ENCODE results near the gene ATM. TPM values are rescaled to one million over a fixed set of nuclear protein-coding genes. Genes with fewer than 3 reads are reported as not detected.

The ATM gene
- total and polyA plus RNA-seq, 2 donors (not counting 1 experiment from before 2014, with no cell fraction given), result 111 to 446 TPM

- ATAC-seq (ENCODE audit: low read depth) (no peak), DNase-seq (no peak)
- H3K4me1 ChIP-seq (ENCODE audit: control insufficient read depth in 2 of 2, insufficient read depth in 2 of 2, low read length in 2 of 2), result peaks cover 27 to 45% of the 10 kb centered on the region in 2 donors
- peaks cover 9 to 49% of the 10 kb centered on the region in 2 experiments for H3K36me3 ChIP-seq (replicated peaks in 1 of 2; ENCODE audit: control extremely low read depth in 1 of 2, control insufficient read depth in 1 of 2, extremely low read depth in 1 of 2, insufficient read depth in 2 of 2, low read length in 1 of 2)
- H3K27ac Mint-ChIP-seq, result no peak overlapping the region
- no peaks in the 10 kb centered on the region for H3K27me3 ChIP-seq (replicated peaks in 1 of 4; ENCODE audit: control extremely low read depth in 1 of 4, control insufficient read depth in 3 of 4, insufficient read depth in 4 of 4, low read length in 3 of 4)
- TF ChIP-seq CTCF (IDR thresholded peaks at IDR 0.05) (no peak), EZH2 (IDR thresholded peaks at IDR 0.05; ENCODE audit: borderline replicate concordance, insufficient read depth, low read depth, low read length, poor library complexity, severe bottlenecking) (no peak)
- WGBS (ENCODE audit: insufficient coverage), result no CpG with 5 or more reads among the region's 1 CpG
- no peak overlapping the region for H3K4me3 Mint-ChIP-seq
- H3K27me3 Mint-ChIP-seq, result no peaks in the 10 kb centered on the region
- no peak overlapping the region for H3K4me2 ChIP-seq (replicated peaks; ENCODE audit: low read depth, low read length, poor library complexity, severe bottlenecking)
- H3K9me3 Mint-ChIP-seq (ENCODE audit: insufficient read depth), result no peaks in the 10 kb centered on the region
- ChIA-PET POLR2A (interaction anchor here (0.7 to 3.9 kb wide), 3 partner anchors 10 to 59 kb away, joined by 3 to 46 read pairs (median 5); partner anchors contain the start of genes ATM and NPAT), CTCF (interaction anchor here (0.6 to 1.8 kb wide), 2 partner anchors 10 to 389 kb away, joined by 3 to 4 read pairs; no protein-coding TSS in a partner anchor)
- H3K4me1 Mint-ChIP-seq, result peaks cover 44% of the 10 kb centered on the region
- no peak overlapping the region for H3K9ac ChIP-seq (ENCODE audit: low read length)
- intact Hi-C loops (cut with micrococcal nuclease), result loop anchor here (5.0 kb wide), 3 partner anchors 73 to 427 kb away; partner anchors contain the start of gene ACAT1
- peaks cover 0 to 1% (median 0%) of the 10 kb centered on the region in 3 donors for H3K9me3 ChIP-seq (ENCODE audit: control extremely low read depth in 1 of 3, control insufficient read depth in 2 of 3, insufficient read depth in 1 of 3, low read length in 2 of 3)
- H2AFZ ChIP-seq (ENCODE audit: insufficient read depth, low read depth, low read length, poor library complexity, severe bottlenecking), result no peak overlapping the region
- no peak overlapping the region for H3K4me3 ChIP-seq (ENCODE audit: control extremely low read depth in 1 of 5, extremely low read depth in 1 of 5, insufficient read depth in 1 of 5, low read depth in 2 of 5, low read length in 4 of 5)
- peak overlapping the region in 1 of 2 donors; percentile 90 for H3K27ac ChIP-seq (ENCODE audit: low read length in 2 of 2)
- peaks cover 5% of the 10 kb centered on the region for H4K20me1 ChIP-seq (ENCODE audit: control insufficient read depth, insufficient read depth, low read length, poor library complexity, severe bottlenecking)
- H3K79me2 ChIP-seq (ENCODE audit: control insufficient read depth, insufficient read depth, low read length), result peaks cover 48% of the 10 kb centered on the region
Measured at GRCh38 chr11:108235192-108235591, 12.3 kb downstream of the ATM start.

GRCh38 chr11:108235633-108236032 lies 12.8 kb downstream of the ATM start:
- Histone ChIP-seq H3K4me2 (replicated peaks; ENCODE audit: low read depth, low read length, poor library complexity, severe bottlenecking) (peak overlapping the region; percentile 78), H3K9me3 (ENCODE audit: control extremely low read depth in 1 of 3, control insufficient read depth in 2 of 3, insufficient read depth in 1 of 3, low read length in 2 of 3) (peaks cover 0 to 1% (median 0%) of the 10 kb centered on the region in 3 donors), H3K4me1 (ENCODE audit: control insufficient read depth in 2 of 2, insufficient read depth in 2 of 2, low read length in 2 of 2) (peaks cover 27 to 45% of the 10 kb centered on the region in 2 donors), H3K27ac (ENCODE audit: low read length in 2 of 2) (peak overlapping the region; percentile 83 to 90), H3K79me2 (ENCODE audit: control insufficient read depth, insufficient read depth, low read length) (peaks cover 50% of the 10 kb centered on the region), H4K20me1 (ENCODE audit: control insufficient read depth, insufficient read depth, low read length, poor library complexity, severe bottlenecking) (peaks cover 8% of the 10 kb centered on the region), H3K4me3 (ENCODE audit: control extremely low read depth in 1 of 5, extremely low read depth in 1 of 5, insufficient read depth in 1 of 5, low read depth in 2 of 5, low read length in 4 of 5) (no peak overlapping the region), H3K36me3 (replicated peaks in 1 of 2; ENCODE audit: control extremely low read depth in 1 of 2, control insufficient read depth in 1 of 2, extremely low read depth in 1 of 2, insufficient read depth in 2 of 2, low read length in 1 of 2) (peaks cover 10 to 47% of the 10 kb centered on the region in 2 experiments), H2AFZ (ENCODE audit: insufficient read depth, low read depth, low read length, poor library complexity, severe bottlenecking) (no peak overlapping the region), H3K27me3 (replicated peaks in 1 of 4; ENCODE audit: control extremely low read depth in 1 of 4, control insufficient read depth in 3 of 4, insufficient read depth in 4 of 4, low read length in 3 of 4) (no peaks in the 10 kb centered on the region), H3K9ac (ENCODE audit: low read length) (no peak overlapping the region)
- no peak for TF ChIP-seq CTCF (IDR thresholded peaks at IDR 0.05)
- TF ChIP-seq EZH2 (IDR thresholded peaks at IDR 0.05; ENCODE audit: borderline replicate concordance, insufficient read depth, low read depth, low read length, poor library complexity, severe bottlenecking), result no peak
- POLR2A ChIA-PET, result interaction anchor here (3.9 kb wide), 1 partner anchor 13 kb away, joined by 46 read pairs; the partner anchor contains the start of genes ATM and NPAT
- DNase-seq (no peak), ATAC-seq (ENCODE audit: low read depth) (no peak)
- CTCF ChIA-PET, result interaction anchor here (0.5 to 3.9 kb wide), 4 partner anchors 9 to 90 kb away, joined by 3 to 46 read pairs (median 4); partner anchors contain the start of genes ATM and NPAT
- Mint-ChIP-seq H3K4me1 (peaks cover 45% of the 10 kb centered on the region), H3K27me3 (no peaks in the 10 kb centered on the region), H3K4me3 (peak overlapping the region; percentile 72), H3K9me3 (ENCODE audit: insufficient read depth) (no peaks in the 10 kb centered on the region), H3K27ac (peak overlapping the region; percentile 86)
- WGBS (ENCODE audit: insufficient coverage), result no CpG with 5 or more reads among the region's 2 CpGs
- intact Hi-C loops (cut with micrococcal nuclease), result loop anchor here (1.0 to 5.0 kb wide), 4 partner anchors 10 to 427 kb away; partner anchors contain the start of gene ACAT1
